Activated B cell treated with CpG ODN at 0.5 μM for 24 hours (primary cell): Measurements from ENCODE around the gene KIAA1217. TPM values are rescaled to one million over a fixed set of nuclear protein-coding genes. Genes with fewer than 3 reads are reported as not detected.

Experiments
- ATAC-seq: fragments of 200-7000 bp; cut with Tn5 transposase; one replicate; pipeline ENCODE4 v1.10.0; 2021; ENCODE audit warnings: low read depth, mild to moderate bottlenecking, moderate library complexity
- CTCF ChIA-PET: fragments of 350-600 bp; sonication (Branson Sonifier 250); formaldehyde crosslinking; loops from one replicate; lab custom pipeline; 2021; ENCODE audit warnings: antibody characterized with exemption; lab: Charles Lee
- POLR2A ChIA-PET: fragments of 350-600 bp; sonication (Branson Sonifier 250); formaldehyde crosslinking; loops from one replicate; lab custom pipeline; 2021; ENCODE audit warnings: antibody characterized with exemption; lab: Charles Lee
- DNase-seq: peaks from one replicate; pipeline ENCODE4 v3.0.0; 2022
- H3K27ac Mint-ChIP-seq: one replicate; pipeline ENCODE4 v1.8.0; 2020; ENCODE audit warnings: mixed read lengths
- H3K27me3 Mint-ChIP-seq: one replicate; pipeline ENCODE4 v1.8.0; 2021; ENCODE audit warnings: mixed read lengths
- H3K36me3 Mint-ChIP-seq: one replicate; pipeline ENCODE4 v1.8.0; 2021; ENCODE audit warnings: low read depth, mixed read lengths
- H3K4me1 Mint-ChIP-seq: one replicate; pipeline ENCODE4 v1.8.0; 2021; ENCODE audit warnings: mixed read lengths
- H3K4me3 Mint-ChIP-seq: one replicate; pipeline ENCODE4 v1.8.0; 2020; ENCODE audit warnings: mild to moderate bottlenecking, mixed read lengths
- H3K9me3 Mint-ChIP-seq: one replicate; pipeline ENCODE4 v1.8.0; 2020; ENCODE audit warnings: mixed read lengths
- CTCF ChIP-seq: fragments of 200-600 bp; IDR thresholded peaks from one replicate; pipeline ENCODE4 v1.8.0; 2022; ENCODE audit warnings: antibody characterized with exemption, mild to moderate bottlenecking
- intact Hi-C: fragments of 100-400 bp; cut with micrococcal nuclease; formaldehyde crosslinking; loops from one replicate; pipeline ENCODE4 v1.15.1; 2024
- total RNA-seq: library from RNA; stranded (reverse); gene quantifications from 2 replicates; pipeline ENCODE4 v1.2.3, GENCODE V29; 2022

Gene KIAA1217
- total RNA-seq, 1 donor from 2014 or later, result 0.71 TPM

- no peak for TF ChIP-seq CTCF
- ATAC-seq, result no peak
- Mint-ChIP-seq H3K4me1 (no peaks in the 10 kb centered on the region), H3K36me3 (no peaks in the 10 kb centered on the region), H3K9me3 (no peaks in the 10 kb centered on the region), H3K27ac (no peak overlapping the region), H3K27me3 (no peaks in the 10 kb centered on the region), H3K4me3 (no peak overlapping the region)
- no peak for DNase-seq
- intact Hi-C loops, result no loop called here
- CTCF ChIA-PET, result no interaction called here
- POLR2A ChIA-PET, result no interaction called here
Measured at GRCh38 chr10:24488631-24489030, 279.7 kb downstream of the KIAA1217 start.

- Mint-ChIP-seq H3K27ac (no peak overlapping the region), H3K4me1 (no peaks in the 10 kb centered on the region)
Measured at GRCh38 chr10:24493165-24493564, 284.2 kb downstream of the KIAA1217 start.

GRCh38 chr10:24494236-24494635, 285.3 kb downstream of the KIAA1217 start:
- no peaks in the 10 kb centered on the region for H3K27me3 Mint-ChIP-seq
- no peak overlapping the region for H3K27ac Mint-ChIP-seq
- no peaks in the 10 kb centered on the region for H3K4me1 Mint-ChIP-seq
- H3K9me3 Mint-ChIP-seq, result no peaks in the 10 kb centered on the region
- CTCF ChIA-PET, result no interaction called here
- POLR2A ChIA-PET, result no interaction called here
- no peak overlapping the region for H3K4me3 Mint-ChIP-seq
- H3K36me3 Mint-ChIP-seq, result no peaks in the 10 kb centered on the region
- TF ChIP-seq CTCF, result no peak
- ATAC-seq (no peak), DNase-seq (no peak)
- intact Hi-C loops, result no loop called here

More at GRCh38 chr10:24493165-24493564, 284.2 kb downstream of the KIAA1217 start:
- intact Hi-C loops, result no loop called here
- ChIA-PET CTCF (no interaction called here), POLR2A (no interaction called here)
- DNase-seq (no peak), ATAC-seq (no peak)
- no peak overlapping the region for H3K4me3 Mint-ChIP-seq
- no peaks in the 10 kb centered on the region for H3K27me3 Mint-ChIP-seq
- no peaks in the 10 kb centered on the region for H3K9me3 Mint-ChIP-seq
- no peaks in the 10 kb centered on the region for H3K36me3 Mint-ChIP-seq
- TF ChIP-seq CTCF, result no peak

GRCh38 chr10:24494777-24495176, 285.8 kb downstream of the KIAA1217 start:
- DNase-seq (no peak), ATAC-seq (no peak)
- CTCF ChIA-PET, result no interaction called here
- Mint-ChIP-seq H3K27ac (no peak overlapping the region), H3K36me3 (no peaks in the 10 kb centered on the region), H3K27me3 (no peaks in the 10 kb centered on the region), H3K4me1 (no peaks in the 10 kb centered on the region), H3K4me3 (no peak overlapping the region), H3K9me3 (no peaks in the 10 kb centered on the region)
- POLR2A ChIA-PET, result no interaction called here
- intact Hi-C loops, result no loop called here
- TF ChIP-seq CTCF, result no peak

- DNase-seq, result no peak
- CTCF ChIA-PET, result no interaction called here
- intact Hi-C loops, result no loop called here
- Mint-ChIP-seq H3K9me3 (no peaks in the 10 kb centered on the region), H3K27me3 (no peaks in the 10 kb centered on the region), H3K4me1 (no peaks in the 10 kb centered on the region), H3K4me3 (no peak overlapping the region), H3K36me3 (no peaks in the 10 kb centered on the region), H3K27ac (no peak overlapping the region)
- POLR2A ChIA-PET, result no interaction called here
- TF ChIP-seq CTCF, result no peak
- no peak for ATAC-seq
Measured at GRCh38 chr10:24495666-24496460, 286.9 kb downstream of the KIAA1217 start.
